Keratinocyte (primary cell): Measurements from ENCODE around the gene LGALS4. TPM values are rescaled to one million over a fixed set of nuclear protein-coding genes. Genes with fewer than 3 reads are reported as not detected.

Experiments used
- DNase-seq: peaks from one replicate; pipeline ENCODE4 v3.0.0-alpha.2; 2011; ENCODE audit warnings: low read depth, missing footprints, low spot score
- FAIRE-seq: peaks from 2 replicates; lab custom pipeline; 2011; peaks lifted over from hg19 to GRCh38; lab: Jason Lieb, UNC
- H2AFZ ChIP-seq: 2 replicates; pipeline ENCODE4 v1.6.0; 2012; ENCODE audit warnings: low read length, control low read depth, inconsistent platforms; ENCODE audit not compliant: control insufficient read depth
- H3K27ac ChIP-seq: 2 replicates; pipeline ENCODE4 v1.5.1; 2011; ENCODE audit warnings: low read length; ENCODE audit not compliant: control insufficient read depth, insufficient read depth
- H3K27me3 ChIP-seq: 3 replicates; pipeline ENCODE4 v1.6.0; 2011; ENCODE audit warnings: low read length; ENCODE audit not compliant: control insufficient read depth, insufficient read depth; ENCODE audit errors: extremely low read depth
- H3K36me3 ChIP-seq, 2 experiments: 2 replicates in 1 of 2; 3 replicates in 1 of 2; pipeline ENCODE4 v1.5.1; 2011; ENCODE audit warnings: low read length in 2 of 2, mild to moderate bottlenecking in 1 of 2; ENCODE audit not compliant: control insufficient read depth in 2 of 2, insufficient read depth in 2 of 2; ENCODE audit errors: extremely low read depth in 1 of 2
- H3K4me1 ChIP-seq: 3 replicates; pipeline ENCODE4 v1.5.1; 2011; ENCODE audit warnings: low read length; ENCODE audit not compliant: control insufficient read depth, insufficient read depth; ENCODE audit errors: extremely low read depth
- H3K4me2 ChIP-seq: 3 replicates; pipeline ENCODE4 v1.6.0; 2011; ENCODE audit warnings: low read depth, low read length; ENCODE audit not compliant: control insufficient read depth, insufficient read depth; ENCODE audit errors: extremely low read depth
- H3K4me3 ChIP-seq, 3 experiments: fragments of 200-600 bp in 1 of 3; sonication (generic) in 1 of 3; 2 replicates in 2 of 3; 3 replicates in 1 of 3; pipeline ENCODE4 v1.5.1; 2011 to 2016; ENCODE audit warnings: low read length in 3 of 3, mild to moderate bottlenecking in 3 of 3, control low read depth in 2 of 3, inconsistent platforms in 1 of 3, low read depth in 1 of 3, mixed read lengths in 1 of 3, mixed run types in 1 of 3, moderate library complexity in 1 of 3; ENCODE audit not compliant: control insufficient read depth in 2 of 3, insufficient read depth in 2 of 3; ENCODE audit errors: extremely low read depth in 1 of 3
- H3K79me2 ChIP-seq: 2 replicates; pipeline ENCODE4 v1.6.0; 2012; ENCODE audit warnings: low read length; ENCODE audit not compliant: control insufficient read depth, insufficient read depth
- H3K9ac ChIP-seq: 3 replicates; pipeline ENCODE4 v1.6.0; 2011; ENCODE audit warnings: low read length; ENCODE audit not compliant: control insufficient read depth, insufficient read depth; ENCODE audit errors: extremely low read depth
- H3K9me1 ChIP-seq: 3 replicates; pipeline ENCODE4 v1.6.0; 2011; ENCODE audit warnings: low read length; ENCODE audit not compliant: control insufficient read depth, insufficient read depth; ENCODE audit errors: extremely low read depth
- H3K9me3 ChIP-seq: 2 replicates; pipeline ENCODE4 v1.5.1; 2012; ENCODE audit warnings: low read depth, low read length; ENCODE audit not compliant: control insufficient read depth
- H4K20me1 ChIP-seq: 3 replicates; pipeline ENCODE4 v1.6.0; 2011; ENCODE audit warnings: low read length; ENCODE audit not compliant: control insufficient read depth, insufficient read depth; ENCODE audit errors: extremely low read depth
- CTCF ChIP-seq, 3 experiments: IDR thresholded peaks in 1 of 3; conservative IDR thresholded peaks in 1 of 3; optimal IDR thresholded peaks in 1 of 3; 2 replicates in 2 of 3; 3 replicates in 1 of 3; pipeline versions ENCODE3 to v1.5.1; 2011; ENCODE audit warnings: low read length in 3 of 3, mild to moderate bottlenecking in 3 of 3, moderate library complexity in 2 of 3, control low read depth in 1 of 3, inconsistent platforms in 1 of 3; ENCODE audit not compliant: insufficient read depth in 2 of 3; ENCODE audit errors: extremely low read depth in 1 of 3
- EZH2 ChIP-seq: IDR thresholded peaks from one replicate; pipeline ENCODE4 v1.6.1; 2012; ENCODE audit warnings: inconsistent platforms, mild to moderate bottlenecking, low read length, moderate library complexity
- dilution Hi-C: fragments of 300-500 bp; cut with MboI; formaldehyde crosslinking; loops from one replicate; pipeline ENCODE4 v1.7.0; 2020; ENCODE audit warnings: low sequenced_read_pairs; ENCODE audit not compliant: extremely low pct_ligation_motif_present
- polyA plus RNA-seq, 5 experiments: library from polyadenylated mRNA; depleted of rRNA in 3 of 5; stranded (reverse) in 3 of 5; stranded (forward) in 1 of 5; unstranded in 1 of 5; fragments of >200 nt; gene quantifications; 1 replicate in 1 of 5; 2 replicates in 3 of 5; 3 replicates in 1 of 5; pipeline versions ENCODE4 v1.2.1 to v1.2.3, GENCODE V29; 2011 to 2012; ENCODE audit warnings: missing spikeins in 2 of 5, low read depth in 1 of 5, low replicate concordance in 1 of 5

The LGALS4 gene
- polyA plus RNA-seq, 1 donor (not counting 4 experiments of a cell fraction or from before 2014, with no cell fraction given) = 0.13 TPM

- FAIRE-seq = no peak
- H3K4me1 ChIP-seq = peaks cover 39% of the 10 kb centered on the region
- peaks cover 3% of the 10 kb centered on the region for H3K9me1 ChIP-seq
- peaks cover 60 to 74% of the 10 kb centered on the region in 2 experiments for H3K36me3 ChIP-seq
- H4K20me1 ChIP-seq = peaks cover 22% of the 10 kb centered on the region
- no peaks in the 10 kb centered on the region for H3K9me3 ChIP-seq
- no peak overlapping the region for H3K4me2 ChIP-seq
- no peak overlapping the region for H3K27ac ChIP-seq
- no peaks in the 10 kb centered on the region for H3K27me3 ChIP-seq
- dilution Hi-C loops = no loop called here
- H3K9ac ChIP-seq = no peak overlapping the region
- no peak for DNase-seq
- no peak overlapping the region for H2AFZ ChIP-seq
- H3K79me2 ChIP-seq = peaks cover 68% of the 10 kb centered on the region
- no peak overlapping the region for H3K4me3 ChIP-seq
- TF ChIP-seq CTCF (optimal IDR thresholded peaks at IDR 0.05 in 1 of 3, IDR thresholded peaks at IDR 0.05 in 1 of 3, conservative IDR thresholded peaks at IDR 0.05 in 1 of 3; ENCODE audit: extremely low read depth in 1 of 3, insufficient read depth in 2 of 3, low read length in 3 of 3) (no peak), EZH2 (no peak)
Measured at GRCh38 chr19:38842439-38843174, 29.9 kb upstream of the LGALS4 start.

- Histone ChIP-seq H3K27ac (no peak overlapping the region), H4K20me1 (peaks cover 19% of the 10 kb centered on the region), H3K4me1 (peaks cover 41% of the 10 kb centered on the region), H3K9ac (no peak overlapping the region), H3K4me2 (no peak overlapping the region), H3K9me3 (no peaks in the 10 kb centered on the region), H3K36me3 (peaks cover 56 to 71% of the 10 kb centered on the region in 2 experiments), H3K79me2 (peaks cover 61% of the 10 kb centered on the region), H3K4me3 (no peak overlapping the region), H3K27me3 (no peaks in the 10 kb centered on the region), H3K9me1 (peaks cover 2% of the 10 kb centered on the region), H2AFZ (no peak overlapping the region)
- dilution Hi-C loops = no loop called here
- TF ChIP-seq EZH2 = no peak
- TF ChIP-seq CTCF (optimal IDR thresholded peaks at IDR 0.05 in 1 of 3, IDR thresholded peaks at IDR 0.05 in 1 of 3, conservative IDR thresholded peaks at IDR 0.05 in 1 of 3; ENCODE audit: extremely low read depth in 1 of 3, insufficient read depth in 2 of 3, low read length in 3 of 3) = no peak
- FAIRE-seq (no peak), DNase-seq (no peak)
Measured at GRCh38 chr19:38841787-38842438, 29.2 kb upstream of the LGALS4 start.
